NCI-H1417 (cell line): ENCODE results near the gene ERBB4.

Experiments used
- DNase-seq, 3 experiments: peaks; one replicate each; lab custom pipeline; 2025; lab: John Stamatoyannopoulos, UW

Gene ERBB4

DNA sequence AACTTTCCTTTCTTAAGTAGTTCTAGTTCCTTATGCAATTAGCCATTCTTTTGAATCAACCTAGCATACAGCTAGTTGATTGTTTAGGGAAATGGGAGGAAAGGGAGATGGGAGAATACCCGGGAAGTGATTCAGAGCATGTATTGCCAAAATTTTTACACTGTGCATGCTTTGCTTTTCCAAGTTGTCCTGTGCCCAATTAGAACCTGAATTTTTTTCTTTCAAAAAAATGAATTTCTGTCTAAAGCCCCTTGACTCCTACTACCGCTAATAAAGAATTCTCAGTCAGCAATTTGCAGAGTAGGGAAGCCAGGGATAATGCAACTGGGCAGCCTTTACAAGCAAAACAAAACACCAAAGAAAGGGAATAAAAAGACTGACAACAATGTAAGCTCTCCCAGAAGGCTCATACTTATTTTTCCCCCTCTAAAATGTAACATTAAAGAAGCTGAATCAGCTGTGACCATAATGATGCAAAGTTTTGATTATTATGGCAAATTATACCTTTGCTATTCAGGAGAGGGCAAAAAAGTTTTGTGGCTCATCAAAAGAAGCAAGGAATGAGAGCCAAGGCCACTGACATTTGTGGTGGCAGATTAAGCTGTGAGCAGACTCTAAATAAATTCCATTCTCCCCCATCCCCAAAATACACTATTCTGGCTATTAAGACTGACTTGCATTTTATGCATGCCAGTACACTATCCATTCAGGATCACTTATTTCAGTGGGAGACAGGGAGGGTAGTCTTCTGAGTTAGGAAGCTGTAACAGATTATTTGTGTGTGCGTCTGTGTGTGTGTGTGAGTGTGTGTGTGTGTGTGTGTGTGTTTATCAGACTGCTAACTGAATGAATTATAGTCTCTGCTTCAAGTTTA lies 174.3 kb downstream of the ERBB4 start:
- no peak for DNase-seq

DNA sequence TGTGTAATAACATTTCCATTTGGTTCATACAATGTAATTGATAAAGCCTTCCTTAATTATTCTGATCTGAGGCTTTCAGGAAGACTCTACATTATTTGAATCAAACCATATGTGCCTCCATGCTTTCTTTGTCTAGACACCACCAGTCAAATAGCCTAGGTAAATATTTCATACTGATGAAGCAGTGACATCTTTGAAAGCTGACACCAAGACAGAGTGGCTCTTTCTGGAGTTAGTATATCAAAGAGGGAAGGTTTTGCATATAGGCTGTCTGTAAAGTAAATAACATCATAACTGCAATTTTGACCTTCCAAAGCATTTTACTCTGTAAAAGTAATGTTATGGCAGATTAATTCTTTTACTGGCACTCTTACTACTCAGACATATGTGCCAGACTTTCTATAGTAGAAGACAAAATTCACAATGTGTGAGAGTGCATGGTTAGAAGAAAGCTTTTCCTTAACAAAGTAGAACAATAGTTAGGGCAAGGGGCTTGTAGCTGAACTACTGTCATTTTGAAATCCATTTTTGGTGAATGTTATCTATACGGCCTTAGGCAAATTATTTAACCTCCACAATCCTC lies 177.3 kb downstream of the ERBB4 start:
- peak in 2 of 3 experiments; percentile 0 to 9 for DNase-seq

DNA sequence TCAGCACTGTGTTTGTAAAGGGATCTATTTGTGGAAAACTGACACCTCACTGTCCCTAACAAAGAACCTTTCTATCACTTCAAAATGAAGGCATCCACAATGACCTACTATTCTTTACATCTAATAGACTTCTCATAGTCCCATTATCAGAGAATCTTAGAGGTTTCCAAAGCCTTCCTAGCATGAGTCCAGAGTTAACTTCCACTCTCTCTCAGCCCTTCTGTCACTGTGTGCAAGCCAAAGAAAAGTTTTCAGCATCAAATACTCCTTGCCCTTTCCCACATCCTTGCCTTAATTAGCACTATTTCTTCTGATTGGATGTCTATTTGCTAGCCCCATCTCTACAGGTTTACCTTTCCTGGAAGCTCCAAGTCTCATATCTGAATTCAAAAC lies 178.5 kb downstream of the ERBB4 start:
- no peak for DNase-seq

DNA sequence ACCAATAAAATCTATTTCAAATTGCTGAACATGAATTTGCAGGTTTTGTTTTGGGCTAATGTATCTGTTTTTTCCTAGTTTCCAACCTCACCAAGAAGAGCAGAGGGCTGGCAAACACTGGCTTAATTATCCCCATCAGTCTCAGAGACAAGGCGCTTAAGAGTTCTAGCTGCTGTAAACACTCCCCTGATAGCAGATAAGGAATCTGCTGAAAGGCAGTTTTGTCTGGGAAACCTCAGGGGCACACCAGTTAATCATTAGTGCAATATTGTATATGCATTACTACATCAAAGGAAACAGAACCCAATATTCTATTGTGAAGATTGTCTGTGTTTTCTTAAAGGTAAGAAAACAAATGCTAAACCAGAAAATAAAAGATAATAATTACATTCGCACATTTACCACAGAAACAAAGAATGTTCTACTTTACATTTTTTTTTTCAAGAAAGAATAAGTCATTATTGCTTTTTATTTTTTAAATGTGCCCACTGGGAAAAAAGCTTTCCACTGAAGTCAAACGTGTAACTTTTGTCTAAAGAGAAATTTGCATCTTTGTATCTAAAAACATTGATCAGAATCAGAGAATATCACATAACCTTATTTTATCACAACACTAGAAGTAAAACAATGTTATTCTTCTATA lies 179.1 kb downstream of the ERBB4 start:
- peak in 1 of 3 experiments; percentile 30 for DNase-seq

DNA sequence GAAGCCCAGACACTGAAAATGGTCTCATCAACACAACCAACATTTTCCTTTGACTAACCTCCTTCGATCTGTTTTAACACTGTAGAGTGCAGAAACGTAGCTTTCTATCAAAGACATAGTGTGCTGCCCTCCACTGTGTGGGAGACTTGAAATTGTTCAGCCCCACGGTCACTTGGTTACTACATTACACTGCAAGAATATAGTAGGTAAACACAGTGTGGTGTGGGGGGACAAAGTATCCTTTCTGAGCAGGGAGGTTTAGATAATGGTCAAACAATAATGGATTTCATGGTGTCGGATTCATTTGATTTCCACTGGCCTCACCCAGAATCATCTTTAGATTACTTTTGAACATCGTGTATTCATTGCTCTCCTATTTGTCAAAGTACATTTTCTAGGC lies 181.0 kb downstream of the ERBB4 start:
- no peak for DNase-seq

DNA sequence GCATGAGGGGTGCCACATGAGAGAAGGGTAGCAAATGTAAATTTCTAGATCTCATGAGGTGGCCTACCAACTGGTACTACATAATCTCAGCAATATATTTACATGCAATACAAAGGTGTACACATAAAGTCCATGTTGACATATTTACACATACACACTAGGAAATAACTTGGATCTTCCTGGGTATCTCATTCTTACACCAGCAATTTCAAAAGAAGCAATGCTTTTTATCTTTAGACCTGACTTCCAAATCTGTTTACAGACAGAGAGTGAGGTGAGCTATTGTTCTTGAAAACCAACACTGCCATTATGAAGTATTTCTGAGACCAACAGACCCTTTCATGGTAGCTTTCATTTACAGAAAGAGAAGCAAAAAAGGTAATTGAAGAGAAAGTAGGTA lies 184.2 kb downstream of the ERBB4 start:
- DNase-seq = no peak

DNA sequence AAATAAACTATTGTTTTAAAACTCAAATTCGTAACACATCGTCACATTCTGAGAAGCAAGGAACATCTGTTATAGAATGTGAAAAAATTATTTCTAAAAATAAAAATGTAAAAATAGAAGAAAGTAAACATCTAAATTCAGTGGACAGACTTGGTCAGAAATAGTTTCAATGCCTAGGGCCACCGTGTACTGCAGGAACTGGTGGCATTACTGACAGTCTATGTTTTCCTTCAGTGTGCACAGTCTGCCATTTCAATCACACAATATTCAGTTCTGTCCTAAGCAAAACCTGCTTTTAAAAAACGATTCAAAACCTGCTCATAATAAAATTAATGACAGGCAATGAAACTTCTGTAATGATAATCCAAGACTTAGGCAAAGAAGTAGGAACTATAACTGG lies 190.1 kb downstream of the ERBB4 start:
- DNase-seq = no peak

DNA sequence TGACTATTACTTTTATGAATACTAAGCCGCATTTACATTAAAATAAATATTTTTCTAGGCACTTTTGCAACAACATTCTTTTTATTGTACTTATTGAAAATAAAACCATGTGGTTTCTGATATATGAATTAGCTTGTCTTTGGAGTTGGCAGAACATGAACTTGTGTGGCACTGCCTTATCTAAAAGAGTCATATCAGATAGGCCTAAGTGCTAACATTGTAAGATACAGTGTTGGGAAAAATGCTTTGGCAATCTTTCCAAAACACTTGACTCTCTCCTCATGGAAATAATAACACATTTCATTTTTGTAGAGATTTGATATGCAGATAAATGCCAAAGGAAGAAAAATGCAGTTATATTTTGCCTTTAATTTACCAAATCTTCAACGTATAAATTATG lies 191.7 kb downstream of the ERBB4 start:
- DNase-seq = no peak

DNA sequence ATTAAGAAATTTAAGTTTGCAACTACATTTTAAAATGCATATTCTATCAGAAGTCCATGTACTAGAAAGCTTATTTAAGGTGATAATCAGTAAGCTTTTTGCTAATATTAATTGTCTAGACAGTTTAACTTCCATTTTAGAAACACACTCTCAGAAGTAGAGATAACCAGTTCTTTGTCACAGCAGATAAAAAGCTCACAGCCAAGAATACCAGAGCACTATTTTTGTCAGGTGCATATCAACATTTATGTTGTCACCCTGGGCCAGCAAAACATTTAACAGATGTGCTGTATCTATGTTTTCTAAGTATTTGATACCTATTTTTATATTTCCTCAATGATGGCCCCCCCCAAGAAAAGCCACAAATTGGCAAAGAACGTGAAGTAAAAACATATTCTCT lies 192.6 kb downstream of the ERBB4 start:
- no peak for DNase-seq

DNA sequence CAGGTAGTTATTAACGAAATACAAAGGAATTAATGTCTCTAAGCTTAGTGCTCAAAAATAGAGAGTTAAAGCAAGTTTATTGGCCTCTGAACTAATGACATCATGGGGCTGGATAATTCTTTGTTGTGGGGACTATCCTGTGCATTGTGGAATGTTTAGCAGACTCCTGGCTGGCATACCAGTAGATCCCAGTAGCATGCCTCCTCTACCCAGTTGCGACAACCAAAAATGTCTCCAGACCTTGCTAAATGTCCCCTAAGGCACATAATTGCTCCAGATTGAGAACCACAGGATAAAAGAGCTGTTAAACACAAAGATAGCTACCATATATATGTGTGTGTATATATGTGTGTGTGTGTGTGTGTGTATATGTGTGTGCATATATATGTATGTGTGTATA lies 194.5 kb downstream of the ERBB4 start:
- no peak for DNase-seq

DNA sequence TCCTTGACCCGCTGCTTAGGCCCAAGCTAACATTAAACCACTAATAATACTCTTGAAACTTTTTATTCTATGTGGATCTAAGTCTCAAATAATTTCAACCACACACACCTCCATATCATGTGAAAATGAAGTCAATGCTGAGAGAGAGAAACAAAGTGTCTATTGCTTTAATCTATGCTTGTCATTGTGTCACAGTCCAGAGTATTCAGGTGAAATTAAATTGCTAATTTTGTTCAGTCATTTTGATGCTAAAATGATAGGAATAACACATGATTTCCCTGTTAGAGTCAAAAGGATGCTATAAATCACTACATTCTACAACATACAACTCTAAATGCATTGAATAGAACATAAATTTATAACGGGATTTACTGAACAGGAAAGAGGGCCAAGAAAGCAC lies 195.4 kb downstream of the ERBB4 start:
- no peak for DNase-seq

DNA sequence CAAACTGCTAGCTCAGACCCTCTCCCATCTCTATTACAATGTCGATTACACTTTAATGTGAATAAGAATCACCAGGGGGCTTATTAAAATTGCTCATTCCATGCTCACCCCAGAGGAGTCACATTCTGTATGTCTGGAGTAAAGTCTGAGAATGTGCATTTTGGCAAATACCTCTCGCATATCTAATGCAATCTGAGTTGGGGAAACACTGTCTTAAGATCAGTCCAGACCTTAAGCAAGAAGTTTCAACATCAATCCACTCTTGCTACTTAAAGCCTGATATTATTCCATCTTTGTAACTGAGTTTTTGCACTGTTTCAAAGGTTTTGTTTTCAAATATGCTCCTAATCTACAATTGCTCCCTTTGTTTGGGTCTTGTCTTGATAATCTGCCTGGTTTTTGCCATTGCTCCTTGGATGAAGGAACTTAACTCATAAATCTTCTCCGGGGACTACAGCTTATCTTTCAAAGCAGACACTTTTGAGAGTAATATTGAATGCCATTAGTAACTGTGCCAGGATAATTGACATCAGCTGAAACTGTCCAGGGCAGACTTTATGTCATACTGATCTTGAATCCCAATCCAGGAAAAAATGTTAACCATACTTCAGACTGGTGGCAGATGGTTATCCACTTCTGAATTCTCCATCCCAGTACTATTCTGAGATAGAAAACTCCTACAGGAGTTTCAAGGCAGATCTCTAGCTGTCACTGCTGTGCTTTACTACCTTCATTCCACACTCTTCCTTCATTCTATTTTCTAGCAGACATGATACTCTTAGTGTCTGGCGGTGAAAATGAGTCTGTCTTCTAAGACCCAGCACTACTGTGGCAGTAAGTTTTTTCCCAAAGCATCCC lies 200.9 kb downstream of the ERBB4 start:
- DNase-seq = no peak

DNA sequence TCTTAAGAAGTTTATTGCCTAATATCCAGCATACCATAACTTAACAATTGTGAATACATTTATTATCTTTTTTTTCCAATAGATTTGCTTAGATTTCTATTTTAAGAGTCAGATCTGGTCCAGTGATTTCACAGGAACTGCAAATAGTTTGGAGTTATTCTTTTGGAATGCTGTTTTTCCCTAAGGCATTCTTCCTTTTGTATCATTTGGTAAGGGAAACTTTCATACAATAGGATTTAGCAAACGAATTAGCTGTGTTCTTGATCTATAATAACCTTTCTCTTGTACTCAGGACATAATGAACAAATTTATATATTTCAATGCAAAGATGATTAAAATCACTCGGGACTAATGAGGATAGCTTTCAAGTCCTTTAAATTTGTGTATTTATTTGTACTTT lies 201.6 kb downstream of the ERBB4 start:
- DNase-seq = no peak

DNA sequence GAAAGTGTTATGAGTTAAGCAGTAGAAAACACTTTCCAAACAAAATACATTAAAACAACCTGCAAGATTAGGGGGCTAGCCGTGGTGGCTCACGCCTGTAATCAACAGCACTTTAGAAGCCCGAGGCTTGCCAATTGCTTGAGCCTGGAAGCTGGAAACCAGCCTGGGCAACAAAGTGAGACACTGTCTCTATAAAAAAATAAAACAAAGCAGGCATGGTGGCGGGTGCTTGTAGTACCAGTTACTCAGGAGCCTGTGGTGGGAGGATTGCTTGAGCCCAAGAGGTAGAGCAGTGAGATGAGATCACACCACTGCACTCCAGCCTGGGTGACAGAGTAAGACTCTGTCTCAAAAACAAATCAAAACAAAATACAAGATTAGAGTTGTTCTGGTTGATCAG lies 208.3 kb downstream of the ERBB4 start:
- DNase-seq = no peak

DNA sequence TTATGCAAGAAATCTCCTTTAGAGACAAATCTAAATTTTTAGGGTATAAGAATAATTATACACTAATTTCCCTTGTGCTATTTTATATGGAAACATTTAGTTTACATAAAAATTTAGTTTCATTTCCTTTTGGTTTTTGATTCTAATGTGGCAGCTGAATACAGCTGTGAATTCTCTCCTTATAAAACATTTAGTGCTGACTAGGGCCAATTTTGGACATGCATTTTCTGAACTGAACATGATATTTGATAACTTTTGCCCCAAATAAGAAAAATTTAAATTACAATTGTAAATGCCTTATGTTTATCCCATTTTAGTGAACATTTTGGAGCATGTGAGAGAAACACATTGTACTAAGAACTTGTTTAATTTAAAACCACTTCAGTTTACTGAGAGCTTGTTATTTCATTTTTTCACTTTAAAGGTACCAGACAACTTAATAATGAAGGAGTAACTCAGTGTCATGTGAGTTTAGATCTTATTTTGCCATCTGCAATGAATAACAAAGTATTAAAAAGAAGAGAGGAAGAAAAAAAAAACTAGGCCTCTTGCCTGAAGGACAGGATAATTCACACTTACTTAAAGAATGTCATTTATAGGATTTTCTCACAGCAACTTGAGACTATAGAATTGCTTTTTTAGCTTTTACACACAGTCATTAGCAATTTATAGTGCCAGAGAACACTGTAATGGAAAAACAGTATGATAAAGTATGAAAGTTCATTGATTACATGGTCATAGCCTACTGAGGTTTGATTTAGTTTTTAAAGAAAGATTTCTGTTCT lies 209.7 kb downstream of the ERBB4 start:
- DNase-seq = no peak

DNA sequence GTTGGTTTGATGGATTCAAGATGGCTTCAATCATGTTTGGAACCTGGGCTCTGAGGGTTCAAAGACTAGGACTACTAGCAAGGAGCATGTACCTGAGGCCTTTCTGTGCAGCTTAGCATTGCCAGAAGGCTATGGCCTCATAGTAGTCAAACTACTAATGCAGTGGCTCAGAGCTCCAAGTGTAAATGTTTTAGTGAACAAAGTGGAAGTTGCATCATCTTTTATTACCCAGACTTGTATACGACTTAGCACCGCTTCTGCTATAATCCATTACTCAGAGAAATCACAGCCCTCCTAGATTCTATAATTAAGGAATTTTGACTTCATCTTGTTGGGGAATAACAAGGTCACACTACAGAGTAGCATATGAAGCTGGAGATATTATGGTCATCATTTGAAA lies 210.5 kb downstream of the ERBB4 start:
- DNase-seq = no peak

DNA sequence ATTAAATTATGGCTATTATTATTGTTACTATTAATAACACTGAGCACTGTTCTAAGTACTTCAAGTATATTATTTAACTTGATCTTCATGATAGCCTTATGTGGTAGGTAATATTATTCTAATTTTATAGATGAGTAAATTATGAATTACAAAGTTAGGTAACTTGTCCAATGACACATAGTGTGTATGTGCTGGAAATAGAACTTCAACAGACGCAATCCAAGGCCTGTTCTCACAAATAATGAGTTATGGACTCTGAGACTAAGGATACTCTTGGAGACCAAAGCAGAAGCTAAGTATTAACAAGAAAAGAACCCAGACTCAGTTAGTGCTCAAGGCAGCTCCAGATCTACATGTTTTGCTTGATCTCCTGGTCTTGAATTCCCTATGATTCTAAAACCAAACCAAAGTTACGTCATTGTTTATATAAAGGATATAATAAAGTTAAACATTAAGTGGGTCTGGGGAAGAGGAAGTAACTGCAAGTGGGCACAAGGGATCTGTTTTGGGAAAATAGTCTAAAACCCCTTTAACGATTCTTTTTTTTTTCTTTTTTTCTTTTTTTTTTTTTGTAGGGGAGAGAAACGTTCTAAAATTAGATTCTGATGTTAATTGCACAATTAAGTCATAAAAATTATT lies 211.3 kb downstream of the ERBB4 start:
- DNase-seq = no peak

DNA sequence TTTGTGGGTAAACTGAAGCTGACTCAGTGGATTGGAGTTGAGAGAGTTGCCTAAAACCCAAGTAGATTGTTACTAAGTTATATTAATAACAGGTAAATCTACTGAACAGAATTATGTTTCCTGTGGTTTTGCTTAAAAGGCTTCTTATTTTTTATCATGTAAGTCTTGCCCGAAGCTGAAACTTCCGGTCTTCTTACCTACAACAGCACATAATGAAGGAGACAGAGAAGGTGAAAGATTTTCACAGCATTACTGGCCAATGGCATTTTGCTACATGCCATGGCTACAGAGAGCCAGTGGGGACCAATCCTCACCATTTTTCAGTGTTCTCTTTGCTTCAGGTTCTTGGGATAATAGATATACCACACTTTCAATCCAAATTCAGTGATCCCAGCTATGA lies 220.0 kb downstream of the ERBB4 start:
- DNase-seq = no peak

DNA sequence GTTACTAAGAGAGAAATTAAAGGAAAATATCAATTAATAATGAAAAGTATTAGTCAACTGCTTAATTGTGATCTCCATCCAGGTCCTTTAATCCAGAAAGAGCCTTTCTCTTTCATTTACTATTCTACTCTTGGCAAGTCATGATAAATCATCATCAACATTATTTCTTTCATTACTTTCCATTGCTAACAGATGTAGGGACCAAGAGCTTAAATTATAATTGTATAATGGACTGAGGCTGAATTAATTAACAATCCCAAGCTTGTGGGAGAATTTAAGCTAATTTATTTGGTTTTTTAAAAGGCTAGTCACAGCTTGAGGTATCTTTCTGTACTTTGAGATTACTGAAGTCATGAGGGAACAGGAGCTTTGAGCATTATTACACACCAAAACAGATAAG lies 223.9 kb downstream of the ERBB4 start:
- DNase-seq = no peak

DNA sequence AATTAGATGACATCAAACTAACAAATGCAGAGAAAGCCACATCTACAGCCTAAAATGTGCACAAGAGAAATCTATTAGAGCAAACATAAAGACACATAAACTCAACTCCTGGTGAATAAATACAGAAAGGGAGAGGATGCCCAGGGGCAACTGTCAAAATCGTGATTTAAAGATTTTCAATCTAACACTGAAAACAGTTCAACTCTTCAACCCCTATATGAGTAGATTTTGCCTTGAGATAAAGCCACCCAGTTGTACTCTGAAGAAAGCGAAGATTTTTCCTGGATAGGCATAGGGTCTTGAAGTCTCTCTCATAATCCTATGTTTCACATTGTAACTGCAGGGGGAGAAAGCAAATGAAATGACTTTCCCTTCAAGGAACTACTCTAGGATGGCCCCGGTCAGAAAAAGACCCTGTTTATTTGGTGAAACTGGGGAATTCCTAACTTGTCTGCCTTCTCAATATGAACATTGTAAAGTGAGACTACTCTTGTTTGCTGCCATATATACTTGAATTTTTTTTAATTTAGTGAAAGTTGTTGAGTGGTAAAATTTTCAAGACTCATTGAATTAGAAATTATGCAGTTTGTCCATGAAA lies 226.7 kb downstream of the ERBB4 start:
- DNase-seq = no peak

DNA sequence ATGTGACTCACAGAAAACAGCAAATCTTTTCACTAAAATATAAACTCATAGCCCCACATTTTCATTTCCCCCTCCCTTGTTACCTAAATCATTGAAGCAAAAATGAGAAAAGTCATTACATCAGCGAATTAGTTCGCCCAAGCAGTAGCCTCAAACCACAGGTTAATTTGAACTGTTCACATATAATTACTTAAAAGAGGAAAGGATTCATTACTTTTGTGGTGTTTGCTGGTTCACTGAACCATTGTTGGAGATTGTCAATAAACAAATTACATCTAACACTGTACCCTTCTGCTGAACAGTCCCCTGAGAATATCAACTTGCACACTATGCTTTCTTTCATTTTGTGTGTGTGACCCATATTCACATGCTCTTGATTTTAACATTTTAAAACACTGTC lies 238.7 kb downstream of the ERBB4 start:
- DNase-seq = peak in 1 of 3 experiments; percentile 52
